Choroid plexus epithelial cell (primary cell): ENCODE measurements around the gene DUSP2.

Experiments
- DNase-seq: peaks from one replicate; pipeline ENCODE4 v3.0.0-alpha.2; 2010; ENCODE audit warnings: low read depth
- H3K4me3 ChIP-seq: 2 replicates; pipeline ENCODE4 v1.5.1; 2011; ENCODE audit warnings: low read depth, mild to moderate bottlenecking, control low read depth, low read length, moderate library complexity
- TF ChIP-seq, protein P1 (sequence below): conservative IDR thresholded peaks from 2 replicates; pipeline ENCODE4 v1.5.1; 2011; ENCODE audit warnings: low read depth, mild to moderate bottlenecking, control low read depth, inconsistent platforms, low read length, moderate library complexity

Gene DUSP2

DNA sequence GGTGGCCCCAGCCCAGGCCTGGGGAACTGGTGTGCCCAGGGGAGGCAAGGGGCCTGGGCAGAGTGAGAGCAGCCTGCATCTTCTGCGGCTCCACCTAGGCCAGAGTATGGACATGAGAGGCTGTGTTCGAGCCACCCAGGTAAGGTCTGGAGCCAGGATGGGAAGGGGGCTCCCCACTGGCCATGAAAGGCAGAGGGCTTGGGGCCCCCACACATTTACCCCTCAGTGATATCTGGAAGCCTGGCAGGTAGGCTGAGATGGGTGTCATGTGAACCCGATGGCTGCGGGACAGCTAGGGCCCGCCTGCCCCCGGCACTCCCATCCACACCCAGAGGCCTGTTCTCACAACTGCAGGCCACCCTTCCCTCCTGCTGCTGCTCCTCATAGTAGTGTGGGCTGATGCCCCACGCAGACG is 42.0 kb downstream of the DUSP2 start:
- TF ChIP-seq, protein P1, sequence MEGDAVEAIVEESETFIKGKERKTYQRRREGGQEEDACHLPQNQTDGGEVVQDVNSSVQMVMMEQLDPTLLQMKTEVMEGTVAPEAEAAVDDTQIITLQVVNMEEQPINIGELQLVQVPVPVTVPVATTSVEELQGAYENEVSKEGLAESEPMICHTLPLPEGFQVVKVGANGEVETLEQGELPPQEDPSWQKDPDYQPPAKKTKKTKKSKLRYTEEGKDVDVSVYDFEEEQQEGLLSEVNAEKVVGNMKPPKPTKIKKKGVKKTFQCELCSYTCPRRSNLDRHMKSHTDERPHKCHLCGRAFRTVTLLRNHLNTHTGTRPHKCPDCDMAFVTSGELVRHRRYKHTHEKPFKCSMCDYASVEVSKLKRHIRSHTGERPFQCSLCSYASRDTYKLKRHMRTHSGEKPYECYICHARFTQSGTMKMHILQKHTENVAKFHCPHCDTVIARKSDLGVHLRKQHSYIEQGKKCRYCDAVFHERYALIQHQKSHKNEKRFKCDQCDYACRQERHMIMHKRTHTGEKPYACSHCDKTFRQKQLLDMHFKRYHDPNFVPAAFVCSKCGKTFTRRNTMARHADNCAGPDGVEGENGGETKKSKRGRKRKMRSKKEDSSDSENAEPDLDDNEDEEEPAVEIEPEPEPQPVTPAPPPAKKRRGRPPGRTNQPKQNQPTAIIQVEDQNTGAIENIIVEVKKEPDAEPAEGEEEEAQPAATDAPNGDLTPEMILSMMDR = no peak
- no peak for DNase-seq
- no peak overlapping the region for H3K4me3 ChIP-seq

DNA sequence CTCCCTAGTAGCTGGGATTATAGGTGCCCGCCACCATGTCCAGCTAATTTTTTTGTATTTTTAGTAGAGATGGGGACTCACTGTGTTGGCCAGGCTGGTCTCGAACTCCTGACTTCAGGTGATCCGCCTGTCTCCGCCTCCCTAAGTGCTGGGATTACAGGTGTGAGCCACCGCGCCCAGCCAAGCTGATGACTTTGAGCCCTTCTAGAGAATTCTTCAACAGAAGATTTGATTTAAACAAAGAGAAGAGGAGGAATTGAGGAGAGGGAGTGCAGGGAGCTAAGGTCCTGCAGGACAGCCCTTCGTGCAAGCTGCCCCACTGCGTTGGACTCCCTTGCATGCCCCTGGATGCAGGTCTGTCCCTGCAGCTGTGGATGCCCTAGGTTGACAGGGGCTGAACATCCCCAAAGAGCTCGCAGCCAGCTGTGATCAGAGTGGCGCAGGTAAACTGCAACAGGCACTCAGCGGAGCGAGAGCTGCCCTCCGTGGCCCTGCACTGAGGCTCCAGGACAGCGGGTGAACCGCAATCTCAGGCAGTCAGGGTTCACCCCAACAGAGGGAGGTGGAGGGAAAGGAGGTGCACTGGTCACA is 42.5 kb downstream of the DUSP2 start:
- TF ChIP-seq, protein P1 = no peak
- no peak overlapping the region for H3K4me3 ChIP-seq
- DNase-seq = no peak

DNA sequence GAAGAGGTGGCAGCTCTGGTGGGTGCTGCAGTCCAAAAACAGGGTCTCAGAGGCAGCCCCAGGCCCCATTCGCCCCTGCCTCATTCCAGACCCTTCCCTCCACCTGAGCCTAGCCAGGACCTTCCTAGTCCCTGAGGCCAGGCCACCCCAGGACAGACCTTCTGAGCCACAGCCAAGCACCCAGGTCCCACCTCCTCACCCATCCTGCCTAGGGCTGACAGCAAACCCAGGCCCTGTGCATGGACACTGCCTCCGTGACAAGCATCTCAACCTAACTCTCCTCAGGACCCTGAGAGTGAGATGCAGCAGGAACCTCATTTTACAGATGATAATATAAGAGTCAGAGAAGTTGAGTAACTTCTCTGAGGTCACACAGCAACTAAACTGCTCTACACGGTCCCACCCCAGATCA is 44.3 kb downstream of the DUSP2 start:
- no peak for DNase-seq
- TF ChIP-seq, protein P1 = no peak
- no peak overlapping the region for H3K4me3 ChIP-seq

DNA sequence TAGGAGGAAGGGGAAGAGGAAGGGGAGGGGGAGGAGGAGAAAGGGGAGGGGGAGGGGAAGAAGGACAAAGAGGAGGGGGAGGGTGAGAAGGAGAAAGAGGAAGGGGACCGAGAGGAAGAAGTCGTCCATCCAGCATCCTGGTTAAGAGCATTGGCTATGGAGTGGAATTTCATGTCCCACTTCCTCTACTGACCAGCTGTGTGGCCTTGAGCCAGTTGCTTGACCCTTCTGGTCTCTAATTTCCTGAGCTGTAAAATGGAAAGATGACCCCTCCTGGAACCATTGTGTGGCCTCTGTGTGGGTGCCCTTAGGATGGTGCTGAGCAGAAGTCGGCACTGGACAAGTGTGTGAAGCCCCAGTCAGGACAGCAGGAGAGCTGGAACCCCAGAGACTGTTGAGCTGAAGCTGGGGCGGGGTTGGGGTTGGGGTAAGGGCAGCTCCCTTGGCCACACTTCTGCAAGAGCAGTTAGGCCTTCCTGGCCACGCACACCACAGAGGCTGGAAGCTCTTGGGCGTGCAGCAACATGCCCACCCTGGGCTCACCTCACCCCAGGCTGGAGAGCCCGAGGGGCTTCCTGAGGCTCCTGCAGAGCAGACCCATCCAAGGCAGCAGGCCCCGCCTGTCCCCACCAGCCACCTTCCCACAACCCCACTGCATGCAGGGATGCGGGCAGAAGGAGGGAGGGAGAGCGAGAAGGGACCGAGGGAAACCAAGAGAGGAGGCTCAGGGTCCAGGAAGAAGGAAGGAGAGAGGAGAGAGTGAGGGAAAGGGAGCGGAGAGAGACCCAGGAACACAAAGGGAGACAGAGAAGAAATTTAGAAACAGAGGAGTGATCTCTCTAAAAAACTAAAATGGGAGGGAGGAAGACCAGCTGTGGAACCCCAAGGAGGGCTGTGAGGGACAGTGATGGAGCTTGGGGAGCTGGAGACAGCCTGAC is 45.1 kb downstream of the DUSP2 start:
- no peak for DNase-seq
- TF ChIP-seq, protein P1 = no peak
- H3K4me3 ChIP-seq = no peak overlapping the region

DNA sequence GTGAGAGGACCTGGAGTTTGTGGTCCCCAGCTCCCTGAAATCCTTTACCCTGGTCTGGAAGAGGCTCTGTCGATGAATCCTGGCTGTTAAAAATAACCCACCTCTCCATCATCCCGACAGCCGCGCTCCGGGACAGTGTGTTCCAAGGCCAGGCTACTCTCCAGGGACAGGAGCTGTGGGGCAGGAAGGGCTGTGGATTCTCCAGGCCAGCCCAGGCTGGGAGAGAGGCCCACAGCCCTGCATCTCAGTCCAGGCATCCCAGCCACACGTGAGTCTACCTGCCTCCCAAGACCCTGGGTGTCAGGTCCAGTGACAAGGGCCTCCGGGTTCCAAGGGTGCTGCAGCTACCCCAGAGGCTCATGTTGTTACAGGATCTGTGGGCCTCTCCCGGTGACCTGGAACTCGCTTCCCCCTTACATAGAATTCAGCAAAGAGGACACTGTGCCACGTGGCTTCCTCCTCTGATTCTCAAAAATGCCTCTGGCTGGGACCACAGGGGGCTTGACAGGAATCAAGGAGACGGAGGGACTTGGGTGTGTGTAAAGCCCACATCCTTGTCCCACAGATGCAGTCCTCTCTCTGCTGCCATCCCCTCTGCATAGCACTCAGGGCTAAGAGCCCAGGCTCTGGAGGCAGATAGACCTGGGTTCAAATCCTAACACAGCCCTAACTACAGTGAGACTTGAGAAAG is 46.2 kb downstream of the DUSP2 start:
- DNase-seq = no peak
- TF ChIP-seq, protein P1 = no peak
- no peak overlapping the region for H3K4me3 ChIP-seq

DNA sequence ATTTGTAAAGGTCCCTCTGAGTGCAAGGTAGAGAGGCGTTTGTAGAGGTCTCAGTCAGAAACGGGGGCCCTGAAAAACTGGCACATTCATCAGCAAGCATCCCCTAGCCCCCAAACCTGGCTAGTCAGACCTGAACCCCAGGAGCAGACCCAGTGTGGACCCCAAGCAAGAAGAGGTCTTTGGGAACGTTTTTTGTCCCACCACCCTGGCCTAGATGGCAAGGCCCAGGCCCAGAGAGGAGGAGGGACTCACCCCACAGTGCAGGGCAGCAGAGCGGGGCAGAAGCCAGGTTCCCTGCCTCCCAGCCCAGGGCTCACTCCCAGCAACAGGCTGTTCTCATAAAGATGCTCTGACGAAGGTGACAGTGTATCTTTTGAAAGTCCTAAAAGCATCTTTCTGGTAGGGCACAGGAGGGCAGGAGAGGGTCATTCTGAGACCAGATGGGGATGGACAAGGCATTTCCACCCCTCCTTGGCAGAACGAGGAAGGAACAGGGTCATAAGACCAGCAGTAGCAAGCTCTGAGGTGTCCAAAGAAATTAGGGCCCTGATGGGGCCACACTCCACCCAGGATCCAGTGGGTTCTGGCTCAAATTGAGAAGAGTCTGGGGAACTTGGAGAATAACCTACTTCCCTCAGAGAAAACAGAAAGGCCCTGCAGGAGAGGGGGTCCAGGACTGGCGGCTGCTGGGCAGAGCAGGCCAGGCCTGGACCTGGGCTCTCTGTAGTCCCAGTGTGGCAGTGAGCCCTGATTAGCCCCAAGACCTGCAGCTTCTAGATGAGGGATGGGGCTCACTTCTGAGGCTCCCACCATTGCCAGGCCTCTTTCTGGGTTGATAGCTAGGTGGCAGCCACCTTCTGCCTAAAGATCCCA is 47.1 kb downstream of the DUSP2 start:
- TF ChIP-seq, protein P1 = no peak
- DNase-seq = no peak
- H3K4me3 ChIP-seq = no peak overlapping the region
